H1 (cell line): Measurements from ENCODE around the gene BCL2L12. TPM values are rescaled to one million over a fixed set of nuclear protein-coding genes. Genes with fewer than 3 reads are reported as not detected.

Experiments
- ASH2L ChIP-seq: fragments of 200-600, 300-600 bp; sonication (generic); IDR thresholded peaks from one replicate; pipeline ENCODE4 v1.7.1; 2017; ENCODE audit warnings: low read length
- ATF3 ChIP-seq: IDR thresholded peaks from 2 replicates; pipeline ENCODE4 v1.6.1; 2011; ENCODE audit warnings: low read depth, mild to moderate bottlenecking, low read length; ENCODE audit not compliant: insufficient read depth
- BACH1 ChIP-seq: IDR thresholded peaks from 2 replicates; pipeline ENCODE4 v1.6.1; 2012; ENCODE audit warnings: low read length, improper control_type of control experiment
- BCL11A ChIP-seq, 2 experiments: IDR thresholded peaks; one replicate each; pipeline ENCODE4 v1.6.1; 2011; ENCODE audit warnings: low read depth in 2 of 2, low read length in 2 of 2, mild to moderate bottlenecking in 2 of 2
- BRCA1 ChIP-seq: IDR thresholded peaks from 2 replicates; pipeline ENCODE4 v1.6.1; 2012; ENCODE audit warnings: low read depth, low read length, improper control_type of control experiment
- CHD1 ChIP-seq: IDR thresholded peaks from 2 replicates; pipeline ENCODE4 v1.6.1; 2012; ENCODE audit warnings: low read depth, low read length, improper control_type of control experiment
- CREB1 ChIP-seq: IDR thresholded peaks from 2 replicates; pipeline ENCODE4 v1.6.1; 2012; ENCODE audit warnings: inconsistent platforms
- CTBP2 ChIP-seq: IDR thresholded peaks from 2 replicates; pipeline ENCODE4 v1.7.0; 2011; ENCODE audit warnings: borderline replicate concordance, mild to moderate bottlenecking, moderate library complexity, mixed read lengths, low read length; ENCODE audit not compliant: insufficient read depth, insufficient read length
- EP300 ChIP-seq, 2 experiments: IDR thresholded peaks; 1 replicate in 1 of 2; 2 replicates in 1 of 2; pipeline ENCODE4 v1.6.1; 2011 to 2012; ENCODE audit warnings: low read depth in 2 of 2, low read length in 2 of 2, mild to moderate bottlenecking in 2 of 2, borderline replicate concordance in 1 of 2, inconsistent platforms in 1 of 2, moderate library complexity in 1 of 2
- GTF2F1 ChIP-seq: IDR thresholded peaks from 2 replicates; pipeline ENCODE4 v1.6.1; 2012; ENCODE audit warnings: low read depth, low read length, improper control_type of control experiment, borderline replicate concordance
- KDM1A ChIP-seq: fragments of 200-600, 300-600 bp; sonication (generic); IDR thresholded peaks from 2 replicates; pipeline ENCODE4 v1.7.1; 2016; ENCODE audit warnings: mild to moderate bottlenecking, low read length, borderline replicate concordance
- NRF1 ChIP-seq: IDR thresholded peaks from 2 replicates; pipeline ENCODE4 v1.6.1; 2011; ENCODE audit warnings: mild to moderate bottlenecking, low read depth, low read length, improper control_type of control experiment
- PHF8 ChIP-seq: fragments of 200-600 bp; sonication (generic); conservative IDR thresholded peaks from 2 replicates; pipeline ENCODE4 v1.7.1; 2012; ENCODE audit warnings: low read depth, mild to moderate bottlenecking, inconsistent platforms, low read length, moderate library complexity
- POLR2A ChIP-seq, 2 experiments: IDR thresholded peaks; 1 replicate in 1 of 2; 2 replicates in 1 of 2; pipeline ENCODE4 v1.6.1; 2011; ENCODE audit warnings: low read depth in 2 of 2, low read length in 2 of 2, mild to moderate bottlenecking in 2 of 2; ENCODE audit errors: control extremely low read depth in 1 of 2
- RBBP5 ChIP-seq: IDR thresholded peaks from 2 replicates; pipeline ENCODE4 v1.7.1; 2012; ENCODE audit warnings: low read depth, mild to moderate bottlenecking, inconsistent platforms, low read length, moderate library complexity, borderline replicate concordance
- RFX5 ChIP-seq: IDR thresholded peaks from 2 replicates; pipeline ENCODE4 v1.6.1; 2011; ENCODE audit warnings: low read depth, low read length, improper control_type of control experiment, borderline replicate concordance
- SIN3A ChIP-seq, 2 experiments: IDR thresholded peaks in 1 of 2; conservative IDR thresholded peaks in 1 of 2; 2 replicates each; pipeline ENCODE4 v1.6.1; 2011 to 2012; ENCODE audit warnings: low read length in 2 of 2, improper control_type of control experiment in 1 of 2, low read depth in 1 of 2, mild to moderate bottlenecking in 1 of 2
- TAF1 ChIP-seq: IDR thresholded peaks from 2 replicates; pipeline ENCODE4 v1.6.1; 2011; ENCODE audit warnings: mild to moderate bottlenecking, low read depth, low read length
- USF2 ChIP-seq: IDR thresholded peaks from 2 replicates; pipeline ENCODE4 v1.6.1; 2011; ENCODE audit warnings: low read length, improper control_type of control experiment
- YY1 ChIP-seq: IDR thresholded peaks from 2 replicates; pipeline ENCODE4 v1.6.1; 2011; ENCODE audit warnings: low read depth, mild to moderate bottlenecking, low read length
- polyA plus RNA-seq, 7 experiments: library from polyadenylated mRNA; depleted of rRNA in 3 of 7; stranded (reverse) in 5 of 7; unstranded in 2 of 7; fragments of >200 nt in 5 of 7; fragments of 200-250 nt in 2 of 7; gene quantifications; 1 replicate in 5 of 7; 2 replicates in 1 of 7; 4 replicates in 1 of 7; pipeline versions ENCODE4 v1.2.1 to v1.2.3, GENCODE V29; 2011 to 2013; ENCODE audit warnings: missing spikeins in 2 of 7, mixed read lengths in 2 of 7
- total RNA-seq: library from RNA; stranded (reverse); fragmentation: NEBNext Ultra II Directional; extraction: Animal tissue kit (Norgen Biotek cat#: 25700); gene quantifications from 2 replicates; pipeline ENCODE4 v1.2.1, GENCODE V29; 2021

BCL2L12 gene
- total and polyA plus RNA-seq, 2 of the 8 experiments (the other 6 are each of a cell fraction or from before 2014, with no cell fraction given) = 126 to 209 TPM

GRCh38 chr19:49676136-49676783 is 10.5 kb downstream of the BCL2L12 start (continued):
- TF ChIP-seq CTBP2 (no peak), RBBP5 (no peak), ASH2L (peak; percentile 76), RFX5 (no peak), KDM1A (no peak), PHF8 (peak; percentile 90), NRF1 (no peak), USF2 (no peak), SIN3A (conservative IDR thresholded peaks at IDR 0.05 in 1 of 2, IDR thresholded peaks at IDR 0.05 in 1 of 2; ENCODE audit: low read depth in 1 of 2, low read length in 2 of 2) (peak in 1 of 2 experiments; percentile 34; a peak in 1 of 4 replicates), ATF3 (no peak), YY1 (no peak), BCL11A (IDR thresholded peaks at IDR 0.05; ENCODE audit: low read depth in 2 of 2, low read length in 2 of 2) (no peak), BRCA1 (no peak), BACH1 (no peak), CHD1 (peak; percentile 96), CREB1 (no peak), TAF1 (peak; percentile 98), GTF2F1 (no peak), EP300 (IDR thresholded peaks at IDR 0.05; ENCODE audit: borderline replicate concordance in 1 of 2, low read depth in 2 of 2, low read length in 2 of 2) (peak in 1 of 2 experiments; percentile 99; a peak in 2 of 3 replicates), POLR2A (IDR thresholded peaks at IDR 0.05; ENCODE audit: control extremely low read depth in 1 of 2, low read depth in 2 of 2, low read length in 2 of 2) (peak; percentile 97 to 98; a peak in 2 of 3 replicates)
